ENCODE measurements around the gene CACNB4.

The CACNB4 gene

DNA sequence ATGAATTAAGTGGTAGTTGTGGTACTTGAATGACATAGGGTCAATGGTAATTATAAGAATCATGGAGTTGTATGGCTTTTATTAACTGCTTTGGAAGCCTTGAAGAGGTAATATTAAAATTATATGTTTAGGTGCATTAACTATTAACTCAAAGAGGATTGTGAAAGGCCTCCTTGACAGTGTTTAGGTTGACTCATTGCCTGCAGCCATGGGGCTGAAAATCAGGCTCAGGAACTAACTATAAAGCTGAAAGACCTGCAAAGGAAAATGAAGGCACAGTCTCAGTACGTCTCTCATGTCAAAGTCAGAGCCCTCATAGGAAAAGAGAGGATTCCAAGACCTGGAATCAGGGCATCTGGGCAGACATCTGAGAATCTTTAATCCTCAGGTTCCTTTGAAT is 31.0 kb downstream of the CACNB4 start:
- Histone ChIP-seq H3K27ac (replicated peaks) (no peak overlapping the region), H3K4me3 (replicated peaks; ENCODE audit: insufficient read depth, low read length) (no peak overlapping the region), H3K27me3 (ENCODE audit: insufficient read depth, poor library complexity, severe bottlenecking) (no peaks in the 10 kb centered on the region)
- TF ChIP-seq SPI1 (IDR thresholded peaks at IDR 0.05; ENCODE audit: borderline replicate concordance, low read depth) = no peak
- TF ChIP-seq GABPA (IDR thresholded peaks at IDR 0.05; ENCODE audit: low read depth) = no peak
- TF ChIP-seq POLR2AphosphoS5 (IDR thresholded peaks at IDR 0.05; ENCODE audit: low read depth) = no peak
- TF ChIP-seq, protein P1, sequence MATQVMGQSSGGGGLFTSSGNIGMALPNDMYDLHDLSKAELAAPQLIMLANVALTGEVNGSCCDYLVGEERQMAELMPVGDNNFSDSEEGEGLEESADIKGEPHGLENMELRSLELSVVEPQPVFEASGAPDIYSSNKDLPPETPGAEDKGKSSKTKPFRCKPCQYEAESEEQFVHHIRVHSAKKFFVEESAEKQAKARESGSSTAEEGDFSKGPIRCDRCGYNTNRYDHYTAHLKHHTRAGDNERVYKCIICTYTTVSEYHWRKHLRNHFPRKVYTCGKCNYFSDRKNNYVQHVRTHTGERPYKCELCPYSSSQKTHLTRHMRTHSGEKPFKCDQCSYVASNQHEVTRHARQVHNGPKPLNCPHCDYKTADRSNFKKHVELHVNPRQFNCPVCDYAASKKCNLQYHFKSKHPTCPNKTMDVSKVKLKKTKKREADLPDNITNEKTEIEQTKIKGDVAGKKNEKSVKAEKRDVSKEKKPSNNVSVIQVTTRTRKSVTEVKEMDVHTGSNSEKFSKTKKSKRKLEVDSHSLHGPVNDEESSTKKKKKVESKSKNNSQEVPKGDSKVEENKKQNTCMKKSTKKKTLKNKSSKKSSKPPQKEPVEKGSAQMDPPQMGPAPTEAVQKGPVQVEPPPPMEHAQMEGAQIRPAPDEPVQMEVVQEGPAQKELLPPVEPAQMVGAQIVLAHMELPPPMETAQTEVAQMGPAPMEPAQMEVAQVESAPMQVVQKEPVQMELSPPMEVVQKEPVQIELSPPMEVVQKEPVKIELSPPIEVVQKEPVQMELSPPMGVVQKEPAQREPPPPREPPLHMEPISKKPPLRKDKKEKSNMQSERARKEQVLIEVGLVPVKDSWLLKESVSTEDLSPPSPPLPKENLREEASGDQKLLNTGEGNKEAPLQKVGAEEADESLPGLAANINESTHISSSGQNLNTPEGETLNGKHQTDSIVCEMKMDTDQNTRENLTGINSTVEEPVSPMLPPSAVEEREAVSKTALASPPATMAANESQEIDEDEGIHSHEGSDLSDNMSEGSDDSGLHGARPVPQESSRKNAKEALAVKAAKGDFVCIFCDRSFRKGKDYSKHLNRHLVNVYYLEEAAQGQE (IDR thresholded peaks at IDR 0.05; ENCODE audit: insufficient replicate concordance, low read depth) = no peak
- TF ChIP-seq, protein P2, sequence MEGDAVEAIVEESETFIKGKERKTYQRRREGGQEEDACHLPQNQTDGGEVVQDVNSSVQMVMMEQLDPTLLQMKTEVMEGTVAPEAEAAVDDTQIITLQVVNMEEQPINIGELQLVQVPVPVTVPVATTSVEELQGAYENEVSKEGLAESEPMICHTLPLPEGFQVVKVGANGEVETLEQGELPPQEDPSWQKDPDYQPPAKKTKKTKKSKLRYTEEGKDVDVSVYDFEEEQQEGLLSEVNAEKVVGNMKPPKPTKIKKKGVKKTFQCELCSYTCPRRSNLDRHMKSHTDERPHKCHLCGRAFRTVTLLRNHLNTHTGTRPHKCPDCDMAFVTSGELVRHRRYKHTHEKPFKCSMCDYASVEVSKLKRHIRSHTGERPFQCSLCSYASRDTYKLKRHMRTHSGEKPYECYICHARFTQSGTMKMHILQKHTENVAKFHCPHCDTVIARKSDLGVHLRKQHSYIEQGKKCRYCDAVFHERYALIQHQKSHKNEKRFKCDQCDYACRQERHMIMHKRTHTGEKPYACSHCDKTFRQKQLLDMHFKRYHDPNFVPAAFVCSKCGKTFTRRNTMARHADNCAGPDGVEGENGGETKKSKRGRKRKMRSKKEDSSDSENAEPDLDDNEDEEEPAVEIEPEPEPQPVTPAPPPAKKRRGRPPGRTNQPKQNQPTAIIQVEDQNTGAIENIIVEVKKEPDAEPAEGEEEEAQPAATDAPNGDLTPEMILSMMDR (IDR thresholded peaks at IDR 0.05; ENCODE audit: insufficient read depth, low read length) = no peak
- no peak for DNase-seq (ENCODE audit: low read depth in 1 of 2, low spot score in 1 of 2)

DNA sequence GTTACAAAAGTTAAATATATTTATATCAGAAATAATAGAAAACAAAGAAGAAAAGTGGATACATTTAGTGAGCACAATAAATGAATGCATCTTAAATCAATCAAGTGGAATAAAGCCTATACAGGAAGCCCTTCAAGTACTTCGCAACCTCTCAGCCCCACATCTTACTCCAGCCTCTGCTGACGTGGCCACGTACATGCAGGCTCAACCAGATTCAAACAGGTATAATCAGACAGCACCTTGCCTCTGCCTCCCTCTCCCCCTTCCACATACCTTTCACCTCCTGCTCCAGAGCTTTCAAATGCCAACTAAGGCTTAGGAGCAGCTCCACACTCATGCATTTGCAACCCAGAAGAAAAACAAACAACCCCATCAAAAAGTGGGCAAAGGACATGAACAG is 32.9 kb downstream of the CACNB4 start:
- Histone ChIP-seq H3K27ac (replicated peaks) (no peak overlapping the region), H3K27me3 (ENCODE audit: insufficient read depth, poor library complexity, severe bottlenecking) (no peaks in the 10 kb centered on the region), H3K4me3 (replicated peaks; ENCODE audit: insufficient read depth, low read length) (no peak overlapping the region)
- DNase-seq (ENCODE audit: low read depth in 1 of 2, low spot score in 1 of 2) = no peak
- TF ChIP-seq, protein P2 (IDR thresholded peaks at IDR 0.05; ENCODE audit: insufficient read depth, low read length) = no peak
- TF ChIP-seq GABPA (IDR thresholded peaks at IDR 0.05; ENCODE audit: low read depth) (no peak), POLR2AphosphoS5 (IDR thresholded peaks at IDR 0.05; ENCODE audit: low read depth) (no peak), SPI1 (IDR thresholded peaks at IDR 0.05; ENCODE audit: borderline replicate concordance, low read depth) (no peak)
- TF ChIP-seq, protein P1 (IDR thresholded peaks at IDR 0.05; ENCODE audit: insufficient replicate concordance, low read depth) = no peak

DNA sequence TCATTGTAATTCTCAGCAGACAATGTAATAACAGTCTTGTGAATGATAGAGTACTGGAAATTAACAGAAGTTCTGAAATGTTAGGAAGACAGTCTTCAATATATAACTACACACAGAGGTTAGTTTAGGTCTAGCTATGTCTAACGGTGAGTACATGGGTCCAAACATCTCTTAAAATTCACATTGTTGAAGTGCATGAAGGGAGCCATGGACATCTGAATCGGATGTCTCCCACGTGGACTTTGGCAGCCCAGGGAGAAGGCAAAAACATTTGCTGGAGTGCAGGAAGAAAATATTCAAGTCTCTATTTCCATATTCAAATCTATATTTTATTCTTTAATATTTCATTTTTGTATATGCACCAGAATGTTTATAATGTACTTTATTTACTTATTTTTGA is 34.8 kb downstream of the CACNB4 start:
- Histone ChIP-seq H3K27ac (replicated peaks) (no peak overlapping the region), H3K4me3 (replicated peaks; ENCODE audit: insufficient read depth, low read length) (no peak overlapping the region), H3K27me3 (ENCODE audit: insufficient read depth, poor library complexity, severe bottlenecking) (no peaks in the 10 kb centered on the region)
- TF ChIP-seq GABPA (IDR thresholded peaks at IDR 0.05; ENCODE audit: low read depth) (no peak), POLR2AphosphoS5 (IDR thresholded peaks at IDR 0.05; ENCODE audit: low read depth) (no peak), SPI1 (IDR thresholded peaks at IDR 0.05; ENCODE audit: borderline replicate concordance, low read depth) (no peak)
- TF ChIP-seq, protein P2 (IDR thresholded peaks at IDR 0.05; ENCODE audit: insufficient read depth, low read length) = no peak
- TF ChIP-seq, protein P1 (IDR thresholded peaks at IDR 0.05; ENCODE audit: insufficient replicate concordance, low read depth) = no peak
- DNase-seq (ENCODE audit: low read depth in 1 of 2, low spot score in 1 of 2) = no peak
